HG03520 (cell line): ENCODE results near the gene NPFFR1.

Source experiments
- ATAC-seq: cut with Tn5 transposase; IDR thresholded peaks from one replicate; pipeline ENCODE4 v1.9.1; 2021; ENCODE audit warnings: mild to moderate bottlenecking, moderate library complexity; ENCODE audit not compliant: unreplicated experiment

NPFFR1 gene

GRCh38 chr10:70315815-70316214 is 32.0 kb upstream of the NPFFR1 start:
- no peak for ATAC-seq

GRCh38 chr10:70315276-70315675 is 31.5 kb upstream of the NPFFR1 start:
- ATAC-seq: no peak

GRCh38 chr10:70312972-70313371 is 29.2 kb upstream of the NPFFR1 start:
- ATAC-seq: no peak

- ATAC-seq: no peak
Measured at GRCh38 chr10:70312249-70312648, 28.4 kb upstream of the NPFFR1 start.

GRCh38 chr10:70311698-70312097 is 27.9 kb upstream of the NPFFR1 start:
- ATAC-seq: no peak

- ATAC-seq: no peak
Measured at GRCh38 chr10:70309661-70310060, 25.9 kb upstream of the NPFFR1 start.

GRCh38 chr10:70308121-70309060 is 24.6 kb upstream of the NPFFR1 start:
- no peak for ATAC-seq

- ATAC-seq: no peak
Measured at GRCh38 chr10:70306886-70307520, 23.2 kb upstream of the NPFFR1 start.

- no peak for ATAC-seq
Measured at GRCh38 chr10:70306181-70306705, 22.4 kb upstream of the NPFFR1 start.

GRCh38 chr10:70303730-70304129 is 19.9 kb upstream of the NPFFR1 start:
- ATAC-seq: no peak

GRCh38 chr10:70302292-70302691 is 18.5 kb upstream of the NPFFR1 start:
- ATAC-seq: no peak

GRCh38 chr10:70300908-70301597 is 17.2 kb upstream of the NPFFR1 start:
- ATAC-seq: no peak

GRCh38 chr10:70300461-70300860 is 16.7 kb upstream of the NPFFR1 start:
- ATAC-seq: no peak

- no peak for ATAC-seq
Measured at GRCh38 chr10:70299876-70300275, 16.1 kb upstream of the NPFFR1 start.

GRCh38 chr10:70298393-70298792 is 14.6 kb upstream of the NPFFR1 start:
- ATAC-seq: no peak

- ATAC-seq: no peak
Measured at GRCh38 chr10:70297224-70297623, 13.4 kb upstream of the NPFFR1 start.

GRCh38 chr10:70296406-70296899 is 12.6 kb upstream of the NPFFR1 start:
- no peak for ATAC-seq

GRCh38 chr10:70295926-70296325 is 12.1 kb upstream of the NPFFR1 start:
- no peak for ATAC-seq

GRCh38 chr10:70295321-70295720 is 11.5 kb upstream of the NPFFR1 start:
- no peak for ATAC-seq

- no peak for ATAC-seq
Measured at GRCh38 chr10:70293169-70293843, 9.5 kb upstream of the NPFFR1 start.

GRCh38 chr10:70292004-70292403 is 8.2 kb upstream of the NPFFR1 start:
- no peak for ATAC-seq
